Ishikawa (cell line): ENCODE data around the gene MYO16.

Source experiments
- CREB1 ChIP-seq: IDR thresholded peaks from 2 replicates; pipeline ENCODE4 v1.6.1; 2012; ENCODE audit warnings: low read depth
- EP300 ChIP-seq: IDR thresholded peaks from 2 replicates; pipeline ENCODE4 v1.6.1; 2012; ENCODE audit warnings: borderline replicate concordance
- TCF12 ChIP-seq: IDR thresholded peaks from 2 replicates; pipeline ENCODE4 v1.6.1; 2012; ENCODE audit warnings: low read depth
- TEAD4 ChIP-seq: IDR thresholded peaks from 2 replicates; pipeline ENCODE4 v1.6.1; 2012
- YY1 ChIP-seq: IDR thresholded peaks from 2 replicates; pipeline ENCODE4 v1.6.1; 2012; ENCODE audit warnings: low read depth
- TF ChIP-seq, protein P1 (sequence below): IDR thresholded peaks from 2 replicates; pipeline ENCODE4 v1.6.1; 2012; ENCODE audit warnings: low read depth, mild to moderate bottlenecking

GRCh38 chr13:108621462-108621861 lies 7.9 kb upstream of the MYO16 start:
- no peak for TF ChIP-seq YY1
- TF ChIP-seq EP300, result no peak
- TF ChIP-seq, protein P1, sequence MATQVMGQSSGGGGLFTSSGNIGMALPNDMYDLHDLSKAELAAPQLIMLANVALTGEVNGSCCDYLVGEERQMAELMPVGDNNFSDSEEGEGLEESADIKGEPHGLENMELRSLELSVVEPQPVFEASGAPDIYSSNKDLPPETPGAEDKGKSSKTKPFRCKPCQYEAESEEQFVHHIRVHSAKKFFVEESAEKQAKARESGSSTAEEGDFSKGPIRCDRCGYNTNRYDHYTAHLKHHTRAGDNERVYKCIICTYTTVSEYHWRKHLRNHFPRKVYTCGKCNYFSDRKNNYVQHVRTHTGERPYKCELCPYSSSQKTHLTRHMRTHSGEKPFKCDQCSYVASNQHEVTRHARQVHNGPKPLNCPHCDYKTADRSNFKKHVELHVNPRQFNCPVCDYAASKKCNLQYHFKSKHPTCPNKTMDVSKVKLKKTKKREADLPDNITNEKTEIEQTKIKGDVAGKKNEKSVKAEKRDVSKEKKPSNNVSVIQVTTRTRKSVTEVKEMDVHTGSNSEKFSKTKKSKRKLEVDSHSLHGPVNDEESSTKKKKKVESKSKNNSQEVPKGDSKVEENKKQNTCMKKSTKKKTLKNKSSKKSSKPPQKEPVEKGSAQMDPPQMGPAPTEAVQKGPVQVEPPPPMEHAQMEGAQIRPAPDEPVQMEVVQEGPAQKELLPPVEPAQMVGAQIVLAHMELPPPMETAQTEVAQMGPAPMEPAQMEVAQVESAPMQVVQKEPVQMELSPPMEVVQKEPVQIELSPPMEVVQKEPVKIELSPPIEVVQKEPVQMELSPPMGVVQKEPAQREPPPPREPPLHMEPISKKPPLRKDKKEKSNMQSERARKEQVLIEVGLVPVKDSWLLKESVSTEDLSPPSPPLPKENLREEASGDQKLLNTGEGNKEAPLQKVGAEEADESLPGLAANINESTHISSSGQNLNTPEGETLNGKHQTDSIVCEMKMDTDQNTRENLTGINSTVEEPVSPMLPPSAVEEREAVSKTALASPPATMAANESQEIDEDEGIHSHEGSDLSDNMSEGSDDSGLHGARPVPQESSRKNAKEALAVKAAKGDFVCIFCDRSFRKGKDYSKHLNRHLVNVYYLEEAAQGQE, result no peak
- no peak for TF ChIP-seq TEAD4
- TF ChIP-seq CREB1, result no peak
- no peak for TF ChIP-seq TCF12
